Measurements from ENCODE around the gene KLRC4.

DNA sequence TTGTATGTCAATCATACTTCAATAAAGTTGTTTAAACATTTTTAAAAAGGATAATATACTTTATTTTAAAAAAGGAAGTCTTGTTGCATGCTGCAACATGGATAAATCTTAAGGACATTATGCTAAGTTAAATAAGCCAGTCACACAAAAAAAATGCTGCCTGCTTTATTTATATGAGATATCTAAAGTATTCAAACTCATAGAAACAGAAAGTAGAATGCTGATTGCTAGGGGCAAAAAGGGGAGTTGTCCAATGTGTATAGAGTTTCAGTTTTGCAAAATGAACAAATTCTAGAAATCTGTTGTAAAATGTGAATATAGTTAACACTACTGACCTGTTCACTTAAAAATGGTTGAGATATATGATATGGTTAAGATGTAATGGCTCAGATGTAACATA is 8.7 kb downstream of the KLRC4 start:
- TF ChIP-seq, protein P1, sequence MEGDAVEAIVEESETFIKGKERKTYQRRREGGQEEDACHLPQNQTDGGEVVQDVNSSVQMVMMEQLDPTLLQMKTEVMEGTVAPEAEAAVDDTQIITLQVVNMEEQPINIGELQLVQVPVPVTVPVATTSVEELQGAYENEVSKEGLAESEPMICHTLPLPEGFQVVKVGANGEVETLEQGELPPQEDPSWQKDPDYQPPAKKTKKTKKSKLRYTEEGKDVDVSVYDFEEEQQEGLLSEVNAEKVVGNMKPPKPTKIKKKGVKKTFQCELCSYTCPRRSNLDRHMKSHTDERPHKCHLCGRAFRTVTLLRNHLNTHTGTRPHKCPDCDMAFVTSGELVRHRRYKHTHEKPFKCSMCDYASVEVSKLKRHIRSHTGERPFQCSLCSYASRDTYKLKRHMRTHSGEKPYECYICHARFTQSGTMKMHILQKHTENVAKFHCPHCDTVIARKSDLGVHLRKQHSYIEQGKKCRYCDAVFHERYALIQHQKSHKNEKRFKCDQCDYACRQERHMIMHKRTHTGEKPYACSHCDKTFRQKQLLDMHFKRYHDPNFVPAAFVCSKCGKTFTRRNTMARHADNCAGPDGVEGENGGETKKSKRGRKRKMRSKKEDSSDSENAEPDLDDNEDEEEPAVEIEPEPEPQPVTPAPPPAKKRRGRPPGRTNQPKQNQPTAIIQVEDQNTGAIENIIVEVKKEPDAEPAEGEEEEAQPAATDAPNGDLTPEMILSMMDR (IDR thresholded peaks at IDR 0.05; ENCODE audit: low read depth, low read length) = no peak
- TF ChIP-seq EZH2phosphoT487 (IDR thresholded peaks at IDR 0.05; ENCODE audit: low read depth) = no peak

Data from OCI-LY3 (cell line).